ENCODE results near the gene MAGEA9. TPM values are rescaled to one million over a fixed set of nuclear protein-coding genes. Genes with fewer than 3 reads are reported as not detected.
"Not testable (repeated sequence)": the region's sequence is repeated elsewhere in the genome, so short reads cannot be mapped to it uniquely, and the experiment has no call there.

The MAGEA9 gene
- total RNA-seq, 3 donors from 2014 or later: not detected

GRCh38 chrX:149760965-149761364, 20.8 kb upstream of the MAGEA9 start:
- Histone ChIP-seq H3K4me3 (no peak overlapping the region), H3K4me1 (no peaks in the 10 kb centered on the region), H3K27ac (no peak overlapping the region), H3K9me3 (no peaks in the 10 kb centered on the region), H3K36me3 (no peaks in the 10 kb centered on the region), H3K27me3 (peaks cover 0 to 11% of the 10 kb centered on the region in 2 donors)
- TF ChIP-seq POLR2AphosphoS5 (IDR thresholded peaks at IDR 0.05) (no peak), POLR2A (IDR thresholded peaks at IDR 0.05) (no peak)
- TF ChIP-seq, protein P1, sequence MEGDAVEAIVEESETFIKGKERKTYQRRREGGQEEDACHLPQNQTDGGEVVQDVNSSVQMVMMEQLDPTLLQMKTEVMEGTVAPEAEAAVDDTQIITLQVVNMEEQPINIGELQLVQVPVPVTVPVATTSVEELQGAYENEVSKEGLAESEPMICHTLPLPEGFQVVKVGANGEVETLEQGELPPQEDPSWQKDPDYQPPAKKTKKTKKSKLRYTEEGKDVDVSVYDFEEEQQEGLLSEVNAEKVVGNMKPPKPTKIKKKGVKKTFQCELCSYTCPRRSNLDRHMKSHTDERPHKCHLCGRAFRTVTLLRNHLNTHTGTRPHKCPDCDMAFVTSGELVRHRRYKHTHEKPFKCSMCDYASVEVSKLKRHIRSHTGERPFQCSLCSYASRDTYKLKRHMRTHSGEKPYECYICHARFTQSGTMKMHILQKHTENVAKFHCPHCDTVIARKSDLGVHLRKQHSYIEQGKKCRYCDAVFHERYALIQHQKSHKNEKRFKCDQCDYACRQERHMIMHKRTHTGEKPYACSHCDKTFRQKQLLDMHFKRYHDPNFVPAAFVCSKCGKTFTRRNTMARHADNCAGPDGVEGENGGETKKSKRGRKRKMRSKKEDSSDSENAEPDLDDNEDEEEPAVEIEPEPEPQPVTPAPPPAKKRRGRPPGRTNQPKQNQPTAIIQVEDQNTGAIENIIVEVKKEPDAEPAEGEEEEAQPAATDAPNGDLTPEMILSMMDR (IDR thresholded peaks at IDR 0.05): no peak
- intact Hi-C loops (cut with DNase I; ENCODE audit: low total_unique reads): no loop called here
- DNase-seq (ENCODE audit: low spot score in 2 of 2): no peak

GRCh38 chrX:149761858-149762674, 19.7 kb upstream of the MAGEA9 start:
- H3K4me1 ChIP-seq; H3K36me3 ChIP-seq; DNase-seq (ENCODE audit: low spot score in 2 of 2); H3K9me3 ChIP-seq; H3K4me3 ChIP-seq; intact Hi-C loops (cut with DNase I; ENCODE audit: low total_unique reads); H3K27ac ChIP-seq: not testable (repeated sequence)
- H3K27me3 ChIP-seq: peaks cover 0 to 11% of the 10 kb centered on the region in 2 donors

GRCh38 chrX:149762696-149763614, 18.8 kb upstream of the MAGEA9 start:
- intact Hi-C loops (cut with DNase I; ENCODE audit: low total_unique reads): no loop called here
- TF ChIP-seq, protein P1 (IDR thresholded peaks at IDR 0.05): no peak
- no peak for TF ChIP-seq POLR2AphosphoS5 (IDR thresholded peaks at IDR 0.05)
- TF ChIP-seq POLR2A (IDR thresholded peaks at IDR 0.05): no peak
- H3K36me3 ChIP-seq: no peaks in the 10 kb centered on the region
- no peak overlapping the region for H3K4me3 ChIP-seq
- DNase-seq (ENCODE audit: low spot score in 2 of 2): no peak
- H3K27me3 ChIP-seq: peaks cover 0 to 11% of the 10 kb centered on the region in 2 donors
- no peak overlapping the region for H3K27ac ChIP-seq
- H3K9me3 ChIP-seq: no peaks in the 10 kb centered on the region
- no peaks in the 10 kb centered on the region for H3K4me1 ChIP-seq

DNA sequence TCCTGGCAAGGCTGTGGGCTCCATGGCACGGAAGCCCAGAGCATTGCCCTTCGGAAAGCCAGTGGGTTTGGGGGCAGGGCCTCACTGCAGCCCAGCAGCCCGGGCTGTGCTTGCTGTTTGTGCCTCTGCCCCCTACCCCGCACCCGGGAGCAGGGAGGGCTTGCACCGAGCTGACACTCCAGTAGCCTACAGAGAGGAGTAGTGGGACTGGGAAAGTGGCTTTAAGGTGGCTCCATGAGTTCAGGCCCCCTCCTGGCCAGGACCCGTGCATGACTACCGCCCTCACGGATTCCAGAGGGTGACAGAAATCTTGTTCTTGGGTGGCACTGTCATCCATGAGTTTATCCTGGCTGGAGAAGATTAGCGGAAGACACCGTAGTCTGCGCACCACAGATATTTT, 11.4 kb upstream of the MAGEA9 start:
- H3K36me3 ChIP-seq; intact Hi-C loops (cut with DNase I; ENCODE audit: low total_unique reads); H3K27me3 ChIP-seq; H3K4me1 ChIP-seq; H3K9me3 ChIP-seq; DNase-seq (ENCODE audit: low spot score in 2 of 2); H3K27ac ChIP-seq; H3K4me3 ChIP-seq: not testable (repeated sequence)

- H3K4me1 ChIP-seq; H3K36me3 ChIP-seq; DNase-seq (ENCODE audit: low spot score in 2 of 2); intact Hi-C loops (cut with DNase I; ENCODE audit: low total_unique reads); H3K27me3 ChIP-seq; H3K9me3 ChIP-seq; H3K4me3 ChIP-seq; H3K27ac ChIP-seq: not testable (repeated sequence)
Measured at GRCh38 chrX:149773026-149773425, 8.7 kb upstream of the MAGEA9 start.

DNA sequence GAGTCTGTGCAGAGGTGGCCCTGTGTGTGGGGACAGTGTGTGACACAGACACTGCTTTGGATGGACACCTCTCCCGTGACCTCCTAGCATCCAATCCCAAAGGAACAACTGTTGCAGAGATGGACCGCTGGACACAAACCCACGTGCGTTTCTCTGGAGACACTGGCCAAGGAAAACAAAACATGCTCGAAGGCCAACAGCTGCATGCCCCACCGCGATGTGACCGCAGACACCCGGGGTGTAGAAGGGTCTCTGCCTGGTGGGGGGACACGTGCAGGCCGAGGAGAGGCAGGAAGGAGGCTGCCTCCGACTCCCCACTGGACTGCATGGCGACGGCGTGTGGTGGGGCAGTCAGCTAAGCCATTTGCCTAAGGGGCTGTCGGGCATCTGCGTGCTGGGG, 8.0 kb upstream of the MAGEA9 start, which contains the start of gene HSFX1:
Gene HSFX1 (plus strand): TSS at position 301 of the 400 bp plus-strand sequence. CDS start 614 bp downstream, outside the sequence.
- H3K27me3 ChIP-seq; H3K27ac ChIP-seq; H3K36me3 ChIP-seq; intact Hi-C loops (cut with DNase I; ENCODE audit: low total_unique reads); H3K9me3 ChIP-seq; H3K4me1 ChIP-seq; H3K4me3 ChIP-seq; DNase-seq (ENCODE audit: low spot score in 2 of 2): not testable (repeated sequence)

GRCh38 chrX:149777999-149778398, 3.7 kb upstream of the MAGEA9 start:
- DNase-seq (ENCODE audit: low spot score in 2 of 2); intact Hi-C loops (cut with DNase I; ENCODE audit: low total_unique reads); H3K36me3 ChIP-seq; H3K4me3 ChIP-seq; H3K27ac ChIP-seq; H3K9me3 ChIP-seq; H3K4me1 ChIP-seq; H3K27me3 ChIP-seq: not testable (repeated sequence)

DNA sequence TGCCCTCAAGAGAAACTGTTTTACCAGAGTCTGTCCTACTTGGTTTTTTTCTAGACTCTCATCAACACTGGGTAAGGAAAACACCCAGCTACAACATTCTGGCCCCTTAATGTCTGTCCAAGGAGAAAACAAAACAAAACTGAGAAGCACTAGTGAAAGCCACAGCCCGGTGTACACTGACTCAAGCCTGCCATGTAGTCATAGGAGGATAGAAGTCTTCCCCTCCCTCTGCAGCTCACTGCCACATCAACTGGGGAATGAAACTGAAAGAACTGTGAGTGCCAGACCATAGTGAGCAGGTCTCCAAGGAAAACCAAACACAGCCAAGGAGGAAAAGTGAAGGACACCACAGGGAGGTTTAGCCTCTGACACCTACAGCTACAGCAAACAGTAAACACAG, 13.8 kb downstream of the MAGEA9 start:
- H3K9me3 ChIP-seq; H3K4me3 ChIP-seq; H3K4me1 ChIP-seq; H3K27ac ChIP-seq; intact Hi-C loops (cut with DNase I; ENCODE audit: low total_unique reads); H3K36me3 ChIP-seq; DNase-seq (ENCODE audit: low spot score in 2 of 2); H3K27me3 ChIP-seq: not testable (repeated sequence)
